Endothelial cell of umbilical vein (primary cell): ENCODE measurements around the gene DOCK4.

Experiments used
- CTCF ChIP-seq, 2 donors: IDR thresholded peaks; 1 replicate in 1 of 2; 2 replicates in 1 of 2; pipeline ENCODE4 v1.5.1; 2011; ENCODE audit warnings: low read length in 2 of 2, mild to moderate bottlenecking in 2 of 2, moderate library complexity in 2 of 2, control low read depth in 1 of 2, inconsistent platforms in 1 of 2, low read depth in 1 of 2; ENCODE audit not compliant: insufficient read depth in 1 of 2; ENCODE audit errors: extremely low read depth in 1 of 2
- POLR2A ChIP-seq: IDR thresholded peaks from 2 replicates; pipeline ENCODE4 v1.6.1; 2012; ENCODE audit warnings: low read depth, mild to moderate bottlenecking, control low read depth, low read length

- TF ChIP-seq CTCF (IDR thresholded peaks at IDR 0.05; ENCODE audit: extremely low read depth in 1 of 2, insufficient read depth in 1 of 2, low read depth in 1 of 2, low read length in 2 of 2) (no peak), POLR2A (no peak)
Measured at GRCh38 chr7:111844904-111845671, 361.1 kb downstream of the DOCK4 start.
